Activated CD4-positive, CD25-positive, alpha-beta regulatory T cell treated with anti-CD3 and anti-CD28 coated beads, Interleukin-2, amount 50 U/mL, for 72 hours (primary cell): ENCODE data around the gene TRMO.

Source experiments
- DNase-seq: peaks from one replicate; pipeline ENCODE4 v3.0.0; 2021

The TRMO gene

GRCh38 chr9:97900738-97901565 is 21.3 kb downstream of the TRMO start:
- no peak for DNase-seq

- DNase-seq: no peak
These were observed 22.1 kb downstream of the TRMO start for GRCh38 chr9:97900103-97900737.

DNA sequence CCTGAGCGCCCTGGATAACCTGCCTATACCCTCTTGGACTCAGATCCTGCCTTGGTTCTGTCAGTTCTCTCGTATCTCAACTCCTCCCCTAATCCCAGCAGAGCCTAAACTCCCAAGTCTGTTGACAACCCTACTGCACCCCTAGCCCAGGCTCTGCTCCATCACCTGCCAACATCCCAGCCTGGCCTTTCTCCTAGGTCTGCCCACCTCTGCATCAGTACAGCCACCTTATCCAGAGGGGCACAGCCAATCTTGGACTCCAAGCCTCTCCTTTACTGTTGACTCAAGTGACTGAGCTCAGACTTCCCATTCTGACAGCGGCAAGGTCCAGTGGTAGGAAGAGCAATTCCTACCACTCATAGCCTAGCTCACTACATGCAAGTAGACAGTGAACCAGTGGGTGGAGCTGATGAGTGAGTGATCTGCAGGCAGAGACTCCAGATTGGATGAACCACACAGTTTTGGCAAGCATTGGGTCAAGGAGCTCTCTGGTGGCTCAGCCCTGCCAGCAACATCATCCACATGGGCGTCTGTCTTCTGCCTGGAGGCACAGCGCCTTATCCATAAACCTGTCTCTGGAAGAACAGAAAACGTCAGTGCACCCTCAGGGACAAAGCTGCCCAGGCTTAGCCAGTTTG is 26.5 kb downstream of the TRMO start:
- DNase-seq: no peak

DNA sequence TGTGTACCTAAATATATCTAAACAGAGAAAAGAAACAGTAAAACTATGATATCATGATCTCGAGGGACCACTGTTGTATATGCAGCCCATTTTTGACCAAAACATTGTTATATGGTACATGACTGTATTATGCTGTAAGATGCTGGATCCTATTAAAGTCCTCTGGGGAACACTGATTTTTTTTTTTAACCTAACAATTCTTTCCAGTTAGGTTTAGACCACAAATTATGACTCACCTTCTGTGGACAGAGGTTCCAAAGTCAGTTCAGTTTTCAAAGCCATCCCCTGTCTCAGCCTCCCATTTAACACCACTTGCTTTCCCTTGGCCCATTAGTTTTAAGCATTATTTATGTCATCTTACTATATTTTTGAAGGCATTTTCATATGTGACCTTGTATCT is 27.1 kb downstream of the TRMO start:
- no peak for DNase-seq

DNA sequence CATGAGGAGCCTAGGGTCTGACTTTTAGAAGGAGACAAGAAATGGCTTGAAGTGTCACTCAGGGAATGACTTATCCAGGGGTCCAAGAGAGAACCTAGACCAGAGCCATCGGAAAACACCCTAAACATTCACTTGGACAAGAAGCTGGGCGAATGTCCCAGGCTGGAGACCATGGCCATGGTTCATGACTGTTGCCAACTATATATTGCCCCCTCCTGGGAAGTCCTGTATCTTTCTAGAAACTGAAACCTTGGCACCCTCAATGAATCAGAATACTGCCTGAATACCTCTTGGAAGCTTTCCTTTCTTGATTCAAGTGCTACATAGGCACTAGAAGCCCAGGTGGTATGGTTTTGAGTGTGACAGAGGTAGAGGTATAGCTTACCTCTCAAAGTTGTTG is 29.9 kb downstream of the TRMO start:
- no peak for DNase-seq

GRCh38 chr9:97891736-97892135 is 30.6 kb downstream of the TRMO start:
- no peak for DNase-seq

- DNase-seq: peak; percentile 72
These were observed 32.1 kb downstream of the TRMO start for GRCh38 chr9:97889941-97890887.

- no peak for DNase-seq
These were observed 42.0 kb downstream of the TRMO start for GRCh38 chr9:97880336-97880735.

- DNase-seq: no peak
These were observed 46.2 kb downstream of the TRMO start for GRCh38 chr9:97876061-97876460.

- DNase-seq: no peak
These were observed 47.2 kb downstream of the TRMO start for GRCh38 chr9:97875111-97875510.

- DNase-seq: no peak
These were observed 47.7 kb downstream of the TRMO start for GRCh38 chr9:97874624-97875023.

GRCh38 chr9:97873882-97874281 is 48.4 kb downstream of the TRMO start:
- no peak for DNase-seq

GRCh38 chr9:97873425-97873824 is 48.9 kb downstream of the TRMO start:
- DNase-seq: no peak

DNA sequence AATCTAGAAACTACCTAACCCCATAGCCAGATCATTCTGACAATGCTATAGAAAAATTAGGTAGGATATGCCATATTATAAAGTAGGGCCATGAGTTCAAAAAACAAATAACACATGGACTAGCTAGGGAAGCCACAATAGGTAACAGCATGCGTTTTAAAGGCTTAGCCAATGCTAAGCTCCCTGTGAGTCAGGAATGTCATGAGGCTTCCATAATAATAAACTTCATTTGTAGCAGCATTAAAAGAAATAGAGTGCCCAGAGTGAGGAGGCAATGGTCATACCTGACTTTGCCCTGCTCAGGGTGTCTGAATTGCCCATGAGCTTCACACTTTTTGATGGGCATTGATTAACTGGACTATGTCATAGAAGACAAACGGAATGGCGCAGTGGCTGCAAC is 53.4 kb downstream of the TRMO start:
- DNase-seq: no peak

GRCh38 chr9:97866848-97867247 is 55.5 kb downstream of the TRMO start:
- DNase-seq: no peak

DNA sequence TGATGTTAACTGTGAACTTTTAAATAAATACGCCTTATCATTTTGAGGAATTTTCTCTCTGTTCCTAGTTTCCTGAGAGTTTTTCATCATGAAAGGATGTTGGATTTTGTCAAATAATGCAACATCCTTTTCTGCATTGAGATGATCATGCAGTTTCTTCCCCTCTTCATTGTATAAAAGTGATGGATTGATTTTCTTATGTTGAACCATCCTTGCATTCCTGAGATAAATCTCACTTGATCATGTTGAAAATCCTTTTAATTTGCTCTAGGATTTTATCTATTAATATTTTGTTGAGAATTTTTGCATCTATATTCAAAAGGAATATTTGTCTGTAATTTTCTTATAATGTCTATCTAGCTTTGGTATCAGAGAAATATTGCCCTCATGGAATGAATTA is 56.0 kb downstream of the TRMO start:
- no peak for DNase-seq

GRCh38 chr9:97864396-97864795 is 57.9 kb downstream of the TRMO start:
- DNase-seq: no peak

DNA sequence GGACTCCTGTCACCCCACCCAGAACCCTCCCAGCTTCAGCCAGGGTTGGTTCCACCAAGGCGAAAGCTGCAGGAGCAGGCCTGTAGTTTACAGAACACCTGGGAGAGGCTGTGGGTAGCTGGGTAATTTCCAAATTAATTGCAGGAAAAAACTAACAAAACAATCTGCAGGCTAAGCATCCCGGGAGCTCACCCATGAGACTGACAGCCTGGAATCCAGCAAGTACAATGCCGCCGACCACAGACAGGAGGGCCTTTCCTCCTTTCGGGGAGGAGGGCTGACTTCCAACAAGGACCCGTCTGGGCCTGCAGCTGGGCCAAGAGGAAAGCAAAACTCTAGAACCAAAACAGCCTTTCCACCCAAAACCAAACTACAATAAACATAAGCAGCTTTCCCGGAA is 59.0 kb downstream of the TRMO start:
- DNase-seq: no peak

DNA sequence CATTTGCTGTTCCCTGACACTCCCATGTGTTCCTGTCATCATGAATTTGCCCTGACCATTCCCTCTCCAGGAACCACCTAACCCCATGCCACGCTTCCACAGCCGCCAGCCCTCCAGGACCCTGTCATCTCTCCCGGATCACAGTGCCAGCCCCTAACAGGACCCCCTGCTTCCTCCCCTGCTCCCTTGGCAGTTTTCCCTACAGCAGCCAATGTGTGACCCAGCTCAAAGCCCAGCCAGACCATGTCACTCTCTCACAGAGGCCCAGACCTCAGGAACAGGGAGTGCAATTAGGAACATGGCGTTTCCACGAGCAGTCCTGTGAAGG is 61.2 kb downstream of the TRMO start:
- no peak for DNase-seq

DNA sequence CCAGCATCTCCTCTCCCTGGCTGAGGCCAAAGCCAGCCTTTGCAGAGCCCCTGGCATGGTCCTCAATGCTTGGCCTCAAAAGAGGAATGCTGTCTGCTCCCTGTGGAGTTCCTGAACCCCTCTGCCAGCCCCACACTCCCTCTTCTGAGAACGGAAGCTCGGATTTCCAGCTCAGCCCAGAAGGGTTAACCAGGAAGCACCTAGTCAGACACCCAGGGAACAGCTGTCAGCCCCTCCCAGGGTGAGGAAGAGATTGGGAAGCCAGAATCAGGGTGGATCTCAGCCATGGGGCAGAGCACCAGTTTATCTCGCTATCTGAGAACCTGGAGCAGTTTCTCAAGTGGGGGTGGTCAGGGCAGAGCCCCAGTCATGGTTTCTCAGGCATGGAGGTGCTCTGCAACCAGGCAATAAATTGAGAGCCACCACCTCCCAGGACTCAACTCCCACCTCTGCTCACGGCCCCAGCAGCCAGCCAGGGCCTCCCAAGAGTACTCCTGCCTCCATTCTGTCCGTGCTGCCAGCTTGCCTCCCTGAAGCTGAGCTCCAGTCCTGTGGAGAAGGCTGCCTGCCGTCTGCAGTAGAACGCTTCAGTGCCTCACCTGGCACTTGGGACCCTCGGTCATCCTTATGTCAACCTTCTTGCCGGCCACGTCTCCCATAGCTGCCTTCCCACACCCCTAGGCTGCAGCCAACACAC is 61.7 kb downstream of the TRMO start:
- no peak for DNase-seq

DNA sequence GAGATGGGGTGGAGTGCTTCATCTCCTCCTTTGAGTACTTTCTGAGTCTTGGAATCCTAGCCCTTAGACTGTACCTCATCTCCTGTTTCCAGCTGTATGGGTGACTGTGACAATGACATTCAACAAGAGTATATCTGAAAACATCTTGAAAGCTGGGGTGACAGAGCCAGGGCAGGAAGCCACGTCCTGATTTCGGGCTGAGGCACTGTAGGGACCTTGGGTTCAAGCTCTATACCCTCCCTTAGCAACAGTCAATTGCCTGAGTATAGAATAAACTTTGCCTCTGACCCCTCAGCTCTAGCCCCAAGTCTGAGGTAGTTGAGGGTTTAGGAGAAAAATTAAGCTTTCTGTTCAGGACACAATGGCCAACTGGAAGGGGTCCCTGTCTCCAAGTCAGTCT is 63.0 kb downstream of the TRMO start:
- DNase-seq: no peak

DNA sequence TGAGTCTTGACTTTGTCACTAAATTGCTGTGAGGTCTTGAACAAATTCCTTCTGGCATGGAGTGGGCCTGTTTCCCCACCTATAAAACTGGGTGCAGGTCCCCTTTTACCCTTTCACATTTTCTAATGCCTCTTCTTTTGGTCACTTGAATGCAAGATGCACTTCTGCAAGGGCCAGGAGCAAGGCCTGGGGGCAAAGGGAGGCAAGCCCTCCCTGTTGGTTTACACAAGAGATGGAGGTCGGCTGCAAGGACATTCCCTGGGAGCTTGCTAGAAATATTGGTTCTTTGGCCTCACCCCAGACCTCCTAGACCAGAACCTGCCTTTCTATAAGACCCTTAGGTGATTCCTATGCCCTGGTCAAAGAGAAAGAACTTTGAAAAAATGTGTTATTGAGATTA is 63.5 kb downstream of the TRMO start:
- no peak for DNase-seq

DNA sequence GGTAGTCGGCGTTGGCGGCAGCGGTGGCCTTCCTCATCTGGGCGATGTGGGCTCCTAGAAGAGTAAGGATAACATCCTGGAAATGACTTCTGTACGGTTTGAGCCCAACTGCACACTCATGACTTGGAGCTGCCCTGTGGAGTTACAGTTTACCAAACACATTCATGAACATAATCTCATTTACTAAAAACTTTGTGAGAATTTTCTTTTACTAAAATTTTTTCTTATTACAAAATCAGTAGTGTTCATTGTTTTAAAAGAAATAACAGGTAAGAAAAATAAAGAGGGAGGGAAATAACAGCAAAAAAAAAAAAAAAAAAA is 63.9 kb downstream of the TRMO start:
- no peak for DNase-seq
